Measurements from ENCODE around the gene GLYATL3.

The GLYATL3 gene

DNA sequence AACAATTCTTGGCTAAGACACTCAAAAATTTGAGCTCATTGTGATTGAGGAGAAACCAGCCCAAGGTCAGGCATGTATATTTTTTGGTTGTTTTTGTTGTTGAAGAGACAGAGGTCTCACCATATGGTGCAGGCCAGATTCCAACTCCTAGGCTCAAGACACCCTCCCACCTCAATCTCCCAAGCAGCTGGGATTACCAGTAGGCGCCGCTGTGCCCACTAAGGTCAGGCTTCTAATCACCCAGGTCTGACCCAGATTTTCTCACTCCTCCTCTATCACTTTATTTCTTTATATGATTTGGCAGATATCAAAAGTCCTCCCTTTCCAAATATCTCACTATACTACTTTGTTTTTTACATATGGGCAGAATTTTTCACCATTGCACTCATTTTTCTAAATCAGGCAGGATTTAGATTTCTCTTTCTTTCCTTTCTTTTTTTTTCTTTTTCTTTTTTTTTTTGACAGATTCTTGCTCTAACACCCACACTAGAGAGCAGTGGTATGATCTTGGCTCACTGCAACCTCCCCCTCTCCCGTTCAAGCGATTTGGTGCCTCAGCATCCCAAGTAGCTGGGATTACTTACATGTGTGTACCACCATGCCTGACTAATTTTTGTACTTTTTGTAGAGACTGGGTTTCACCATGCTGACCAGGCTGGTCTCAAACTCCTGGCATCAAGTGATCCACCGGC lies 49.0 kb downstream of the GLYATL3 start:
- no peak for DNase-seq

DNA sequence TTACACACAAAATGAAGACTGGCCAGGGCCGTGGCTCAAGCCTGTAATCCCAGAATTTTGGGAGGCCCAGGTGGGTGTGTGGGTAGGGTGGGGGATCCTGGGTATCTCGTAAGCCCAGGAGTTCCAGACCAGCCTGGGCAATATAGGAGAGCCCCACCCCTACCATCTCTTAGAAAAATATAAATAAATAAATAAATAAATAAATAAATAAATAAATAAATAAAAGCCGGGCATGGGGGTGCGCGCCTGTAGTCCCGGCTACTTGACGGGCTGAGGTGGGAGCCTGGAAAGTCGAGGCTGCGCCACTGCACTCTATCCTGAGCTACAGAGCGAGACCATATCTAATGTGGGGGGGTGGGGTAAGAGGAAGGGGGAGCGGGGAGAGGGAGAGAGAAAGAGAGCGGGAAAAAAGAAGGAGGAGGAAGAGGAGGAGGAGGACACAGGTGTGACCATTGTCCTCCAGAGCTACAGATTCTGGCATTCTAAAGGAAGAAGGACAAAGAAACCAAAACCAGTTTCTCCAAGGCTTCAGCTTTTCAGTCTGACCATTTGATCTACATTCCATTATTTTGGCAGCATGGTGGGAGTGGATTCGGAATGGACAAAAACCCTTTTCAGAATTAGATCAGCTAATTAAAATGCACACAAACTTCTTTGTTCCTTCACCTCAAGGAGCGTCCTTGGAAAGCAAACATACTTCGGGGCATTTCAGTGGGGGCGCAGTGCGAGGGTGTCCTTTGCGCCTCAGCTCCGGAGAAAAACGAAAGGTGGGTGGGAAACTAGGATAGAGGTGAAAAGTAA lies 50.2 kb downstream of the GLYATL3 start:
- no peak for DNase-seq

DNA sequence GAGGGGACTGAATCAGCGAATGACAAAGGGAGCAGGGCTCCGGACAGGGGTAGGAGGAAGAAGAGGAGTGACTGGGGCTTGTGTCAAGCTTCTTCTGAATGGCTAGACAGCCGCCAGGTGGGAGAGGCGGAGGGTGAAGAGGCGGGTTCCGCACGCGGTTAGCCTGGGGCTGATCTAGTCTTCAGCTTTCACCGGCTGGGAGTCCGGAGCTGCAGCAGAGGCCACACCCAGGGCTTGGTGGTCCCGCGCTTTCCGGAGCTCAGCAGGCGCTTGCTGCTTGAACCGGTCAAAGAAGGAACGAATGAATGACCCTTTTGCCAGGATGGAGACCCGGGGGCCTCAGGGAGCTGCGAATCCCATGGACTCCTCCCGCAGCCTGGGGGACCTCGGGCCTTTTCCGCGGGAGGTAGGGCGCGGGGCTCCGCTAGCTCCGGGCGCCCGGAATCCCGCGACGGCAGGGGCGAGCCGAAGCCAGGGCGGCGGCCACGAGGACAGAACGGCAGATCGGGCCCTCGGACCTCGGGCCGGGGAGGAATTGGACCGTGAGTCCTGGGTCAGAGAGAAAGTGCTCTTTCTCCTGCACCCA lies 50.9 kb downstream of the GLYATL3 start, which contains the start of gene C6orf141:
Gene C6orf141, plus strand, starts transcription at position 177 of the 586 bp plus-strand sequence. Its CDS starts 125 bp downstream, at position 302.
- no peak for DNase-seq

DNA sequence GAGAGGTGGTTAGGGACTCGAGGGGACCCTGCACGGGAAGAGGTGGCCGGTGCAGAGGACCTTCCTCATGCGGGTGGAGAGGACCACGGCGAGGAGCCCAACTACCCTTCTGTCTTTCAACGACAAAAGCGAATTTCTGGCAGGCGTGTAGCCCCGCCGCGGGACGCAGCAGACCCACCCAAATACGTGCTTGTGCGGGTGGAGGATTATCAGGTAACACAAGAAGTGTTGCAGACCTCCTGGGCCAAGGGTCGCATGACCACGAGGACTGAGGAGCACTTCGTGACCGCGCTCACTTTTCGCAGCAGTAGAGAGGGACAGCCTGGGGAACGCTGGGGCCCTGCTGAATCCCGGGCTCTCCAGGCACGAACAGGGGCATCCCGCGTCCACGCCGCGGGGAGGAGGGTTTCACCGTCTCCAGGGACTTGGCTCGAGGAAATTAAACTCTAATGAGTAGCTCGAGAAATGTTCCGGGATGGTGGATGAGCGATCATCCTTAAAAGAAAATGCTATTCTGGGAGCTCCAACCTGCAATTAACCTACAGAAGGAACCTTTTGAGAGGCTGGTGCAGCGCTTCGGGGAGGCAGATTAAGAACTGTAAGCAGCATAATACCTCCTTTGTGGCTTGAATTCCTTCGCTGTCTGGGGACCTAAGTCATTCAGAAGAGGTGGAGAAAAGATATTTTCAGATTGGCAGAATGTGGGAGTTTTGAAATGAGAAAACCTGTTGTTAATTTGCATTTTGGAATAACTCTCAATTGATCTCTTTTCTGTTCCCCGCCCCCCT lies 51.5 kb downstream of the GLYATL3 start:
- no peak for DNase-seq

DNA sequence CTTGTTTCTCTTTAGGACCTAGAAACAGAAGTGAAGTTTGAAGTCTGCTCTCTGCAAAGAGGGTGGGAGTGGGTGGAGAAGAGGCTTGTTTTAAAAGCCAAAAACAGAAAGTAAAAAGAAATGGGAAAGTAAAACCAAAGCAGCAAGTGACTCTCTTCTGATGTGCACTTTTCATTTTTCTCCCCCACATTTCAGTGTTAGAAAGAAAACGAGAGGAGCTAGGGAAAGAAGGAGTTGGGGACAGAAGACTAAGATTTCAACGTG lies 52.1 kb downstream of the GLYATL3 start:
- no peak for DNase-seq

DNA sequence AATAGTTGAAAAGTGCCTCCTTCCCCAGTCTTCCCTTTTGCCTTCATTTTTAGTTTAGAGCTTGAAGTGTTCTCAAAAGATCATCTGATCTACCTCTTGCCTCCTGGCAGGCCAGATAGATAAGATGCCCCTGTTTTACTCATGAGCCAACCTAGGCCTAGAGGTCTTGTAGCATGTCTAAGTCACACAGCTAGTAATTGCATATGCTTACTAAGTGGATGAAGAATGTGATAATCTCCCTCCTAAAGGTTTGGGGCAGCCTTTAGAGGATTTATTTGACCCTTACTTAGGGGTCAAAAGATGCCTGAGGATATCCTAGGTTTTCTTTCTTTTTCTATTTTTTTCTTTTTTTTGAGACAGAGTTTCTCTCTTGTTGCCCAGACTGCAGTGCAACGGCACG lies 52.9 kb downstream of the GLYATL3 start:
- DNase-seq, result no peak

DNA sequence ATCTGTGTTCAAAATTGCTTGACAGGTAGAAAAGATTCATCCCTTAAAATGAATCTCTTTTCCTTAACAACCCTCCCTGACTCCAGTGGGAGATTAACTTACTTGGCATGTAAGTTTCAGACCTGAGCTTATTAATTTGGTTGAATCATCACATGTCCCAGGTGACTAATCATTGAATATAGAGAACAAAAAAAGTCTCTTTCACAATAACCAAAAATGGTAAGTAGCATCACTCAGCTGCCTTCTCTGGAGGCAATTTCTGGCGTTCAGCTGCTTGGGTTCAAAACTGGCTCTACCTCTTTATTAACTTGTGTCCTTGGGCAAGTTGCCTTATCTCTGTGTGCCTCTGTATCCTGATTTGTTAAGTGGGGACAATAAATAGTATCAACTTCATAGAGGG lies 53.7 kb downstream of the GLYATL3 start:
- DNase-seq, result no peak

DNA sequence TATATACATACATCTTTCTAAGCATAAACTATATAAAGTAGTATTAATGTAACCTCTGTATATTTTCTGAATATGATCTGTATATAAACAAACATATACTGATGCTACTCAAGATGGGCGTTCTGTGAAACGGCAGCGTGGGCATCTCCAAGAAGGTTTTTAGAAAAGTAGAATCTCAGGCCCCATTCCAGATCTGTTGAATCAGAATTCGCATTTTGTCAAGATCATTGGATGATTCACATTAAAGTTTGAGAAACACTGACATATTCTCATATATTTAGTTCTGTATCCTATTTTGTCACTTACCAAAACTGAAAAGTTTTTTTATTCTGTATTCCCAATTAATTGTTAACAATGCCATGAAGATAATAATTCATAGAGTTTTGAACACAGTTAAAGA lies 56.2 kb downstream of the GLYATL3 start:
- DNase-seq, result no peak

DNA sequence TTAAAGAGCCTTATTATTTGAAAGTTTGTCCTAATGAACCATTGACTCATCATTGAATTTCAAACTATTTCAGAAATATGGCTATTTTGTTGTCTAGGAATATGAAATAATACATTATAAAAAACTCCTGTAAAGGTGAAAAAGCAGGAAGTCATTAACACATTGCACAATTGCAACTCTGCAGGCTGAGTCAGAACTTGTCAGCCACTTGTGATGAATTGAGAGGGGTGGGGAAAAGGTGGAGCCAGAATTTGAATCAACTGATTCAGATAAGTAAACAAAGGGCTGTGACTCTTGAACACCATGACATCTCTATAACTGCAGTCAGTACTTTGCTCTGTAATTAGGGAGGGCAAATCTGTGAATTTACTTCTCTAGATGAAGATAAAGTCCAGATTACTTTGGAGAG lies 56.7 kb downstream of the GLYATL3 start:
- DNase-seq, result no peak

DNA sequence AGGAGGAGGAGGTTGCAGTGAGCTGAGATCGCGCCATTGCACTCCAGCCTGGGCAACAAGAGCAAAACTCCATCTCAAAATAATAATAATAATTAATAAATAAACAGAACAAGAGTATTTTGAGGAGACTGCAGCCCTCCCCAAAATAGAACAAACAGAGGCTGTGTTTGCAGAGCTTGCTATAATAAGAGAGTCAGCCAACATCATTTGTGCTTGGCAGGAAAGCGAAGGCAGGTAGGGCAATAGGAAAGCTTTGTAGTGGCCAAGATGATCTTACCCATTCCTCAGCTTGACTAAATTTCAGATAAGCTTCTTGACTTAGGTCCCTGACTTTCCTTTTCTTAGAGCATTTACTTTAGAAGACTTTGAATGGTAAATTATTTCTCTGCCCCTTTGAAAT lies 57.5 kb downstream of the GLYATL3 start:
- DNase-seq, result no peak

DNA sequence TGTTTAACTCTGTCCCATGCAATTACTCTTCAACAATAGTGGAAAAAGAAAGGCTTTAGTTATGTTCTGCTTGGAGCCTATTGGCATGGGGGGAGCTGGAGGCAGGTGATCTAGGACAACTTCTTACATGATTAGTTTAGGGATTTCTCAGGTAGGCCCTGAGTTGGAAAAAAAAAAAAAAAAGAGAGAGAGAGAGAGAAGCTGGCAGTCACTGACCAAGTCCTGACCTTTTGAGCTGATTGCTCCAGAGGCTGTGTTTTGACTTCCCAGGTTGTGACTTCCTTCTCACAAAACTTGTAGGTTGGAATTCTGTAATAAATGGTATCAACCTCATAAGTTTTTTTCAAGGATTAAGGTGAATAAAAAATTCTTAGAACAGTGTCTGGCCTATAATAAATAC lies 58.5 kb downstream of the GLYATL3 start:
- DNase-seq, result no peak

DNA sequence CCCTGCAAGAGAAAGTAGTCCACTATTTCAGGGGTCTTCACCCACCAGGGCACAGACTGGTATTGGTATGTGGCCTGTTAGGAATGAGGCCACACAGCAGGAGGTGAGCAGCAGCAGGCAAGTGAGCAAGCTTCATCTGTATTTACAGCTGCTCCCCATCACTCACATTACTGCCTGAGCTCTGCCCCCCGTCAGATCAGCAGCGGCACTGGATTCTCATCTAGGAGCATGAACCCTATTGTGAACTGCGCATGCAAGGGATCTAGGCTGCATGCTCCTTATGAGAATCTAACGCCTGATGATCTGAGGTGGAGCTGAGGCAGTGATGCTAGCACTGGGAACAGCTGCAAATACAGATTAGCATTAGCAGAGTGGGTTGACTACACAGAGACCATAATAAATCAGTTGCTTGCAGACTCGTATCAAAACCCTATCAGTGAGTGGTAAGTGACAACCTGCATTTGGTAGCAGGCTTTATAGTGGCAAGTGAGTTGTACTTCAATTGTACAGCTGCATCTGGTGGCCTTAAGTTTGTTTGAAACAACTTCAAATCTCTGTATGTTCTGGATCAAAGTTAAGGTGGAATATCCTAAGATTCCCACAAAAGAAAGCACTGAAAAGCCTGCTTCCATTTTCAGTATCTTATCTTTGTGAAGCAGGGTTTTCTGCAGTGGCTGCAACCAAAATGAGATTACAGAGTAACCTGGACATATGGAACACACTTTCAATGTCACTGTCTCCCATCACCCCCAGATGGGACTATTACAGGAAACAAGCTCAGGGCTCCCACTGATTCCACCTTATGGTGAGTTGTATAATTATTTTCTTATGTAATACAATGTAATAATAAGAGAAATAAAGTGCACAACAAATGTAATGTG lies 63.5 kb downstream of the GLYATL3 start:
- no peak for DNase-seq

DNA sequence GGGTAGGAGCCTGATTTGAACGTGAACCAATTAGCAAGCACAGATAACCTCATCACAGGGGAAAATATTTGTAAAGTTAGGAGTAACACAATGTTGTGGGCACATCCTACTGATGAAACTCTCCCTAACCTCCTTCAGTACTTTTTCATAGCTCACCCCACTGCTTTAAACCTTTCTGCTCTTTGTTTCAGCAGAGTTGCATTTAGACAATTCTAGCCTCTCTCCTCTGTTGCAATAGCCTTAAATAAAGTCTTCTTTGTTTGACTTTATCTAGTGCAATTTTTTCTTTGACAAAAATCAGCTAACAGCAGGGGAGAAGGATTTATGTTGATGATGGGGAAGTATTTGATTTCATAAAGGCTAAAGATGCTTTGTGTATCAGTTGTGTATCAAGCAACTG lies 64.8 kb downstream of the GLYATL3 start:
- DNase-seq, result no peak

DNA sequence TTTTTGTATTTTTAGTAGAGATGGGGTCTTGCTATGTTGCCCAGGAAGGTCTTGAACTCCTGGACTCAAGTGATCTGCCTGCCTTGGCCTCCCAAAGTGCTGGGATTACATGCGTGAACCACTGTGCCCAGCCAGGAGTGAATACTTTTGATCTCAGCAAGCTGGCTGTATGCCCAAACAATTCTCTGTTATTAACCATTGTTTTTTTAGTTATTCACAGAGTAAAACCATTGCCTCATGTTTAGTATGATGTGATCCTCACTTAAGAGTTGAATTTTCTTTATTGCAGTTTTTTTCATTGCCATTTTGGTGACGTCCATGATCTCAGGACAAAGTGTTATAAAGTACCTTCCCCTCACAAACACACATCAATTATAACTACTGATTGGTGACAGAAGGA lies 65.5 kb downstream of the GLYATL3 start:
- no peak for DNase-seq

DNA sequence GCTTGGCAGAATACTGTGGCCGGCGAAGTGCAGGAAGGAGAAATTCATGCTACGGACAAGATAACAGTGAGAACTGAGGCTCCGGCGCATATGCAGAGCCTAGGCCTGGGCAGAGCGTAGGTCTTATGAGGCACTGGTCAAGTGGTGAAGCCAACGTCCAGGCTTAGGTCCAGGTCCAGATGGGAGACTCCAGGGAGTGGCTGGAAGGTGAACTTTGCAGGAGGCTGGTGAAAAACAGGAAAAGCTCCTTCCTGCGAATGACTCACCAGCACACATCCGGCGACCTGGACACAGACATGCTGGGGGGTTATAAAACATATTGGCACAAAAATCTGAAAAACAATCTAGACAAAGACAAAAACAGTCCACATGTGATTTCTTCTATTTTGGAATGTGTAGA lies 66.1 kb downstream of the GLYATL3 start:
- no peak for DNase-seq

DNA sequence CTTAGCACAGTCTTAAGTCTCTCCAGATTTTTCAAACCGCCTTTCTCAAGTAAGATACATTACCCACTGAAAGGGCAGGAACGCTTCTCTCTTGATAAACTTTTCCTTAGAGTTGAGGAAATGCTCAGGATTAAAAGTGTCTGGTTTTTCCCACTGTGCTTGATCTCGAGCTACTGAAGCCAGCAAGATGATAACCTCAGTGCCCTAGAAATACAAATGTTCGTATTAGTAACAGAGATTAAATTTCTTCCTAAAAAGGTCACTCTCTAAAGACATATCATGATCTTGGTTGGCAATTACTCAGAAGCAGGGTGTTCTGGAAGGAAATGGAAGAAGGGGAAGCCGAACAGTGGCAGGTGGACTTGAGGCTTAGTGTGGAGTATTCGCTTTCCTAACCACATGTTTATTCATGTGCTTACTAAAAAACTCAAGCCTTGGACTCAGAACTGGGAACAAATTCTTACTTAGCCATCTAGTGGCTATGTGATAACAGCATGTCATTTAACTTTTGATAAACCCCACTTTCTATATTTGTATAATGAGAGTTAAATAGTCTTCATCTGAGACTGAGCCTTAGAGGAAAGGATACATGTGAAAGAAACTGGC lies 70.9 kb downstream of the GLYATL3 start:
- no peak for DNase-seq

DNA sequence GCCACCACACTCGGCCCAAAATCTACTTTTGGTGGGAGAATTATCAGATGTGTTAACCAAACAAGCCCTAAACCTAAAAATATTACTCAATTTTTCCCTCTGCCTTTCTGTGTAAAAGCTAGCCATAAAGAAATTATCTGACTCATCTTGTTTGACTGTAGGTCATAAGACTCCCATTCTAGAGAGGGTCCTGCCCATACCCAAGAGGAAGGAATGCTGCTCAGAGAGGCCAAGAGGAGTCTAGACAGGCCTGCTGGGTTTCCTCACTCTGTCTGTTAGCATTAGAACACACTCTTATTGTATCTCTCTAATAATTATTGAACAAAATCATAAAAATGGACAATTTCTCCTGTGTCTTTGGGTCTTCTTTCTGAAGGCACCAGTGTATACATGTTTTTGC lies 76.9 kb downstream of the GLYATL3 start:
- DNase-seq, result no peak
